ENCODE results near the gene TCTN2. TPM values are rescaled to one million over a fixed set of nuclear protein-coding genes. Genes with fewer than 3 reads are reported as not detected.

Gene TCTN2
- total RNA-seq, 1 donor from 2014 or later: 29.5 TPM

DNA sequence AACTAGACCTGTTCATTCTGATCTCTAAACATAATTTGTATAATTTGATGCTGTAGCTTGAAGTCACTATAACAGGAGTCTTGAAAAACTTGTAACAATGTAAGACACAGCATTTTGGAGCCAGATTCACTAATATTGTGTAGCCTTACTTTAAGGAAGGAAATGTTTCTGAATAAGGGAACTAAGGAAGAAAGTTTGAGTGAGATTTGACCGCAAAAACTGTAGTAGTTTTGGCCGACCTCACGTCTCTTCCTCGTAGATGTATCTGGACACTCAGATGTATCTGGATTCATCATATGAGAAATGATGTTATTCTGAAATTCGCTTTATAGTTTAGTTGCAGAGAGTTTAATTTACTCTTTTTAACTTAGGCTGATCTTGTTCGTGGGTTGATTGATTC lies 77.2 kb downstream of the TCTN2 start:
- no peaks in the 10 kb centered on the region for H3K9me3 Mint-ChIP-seq
- TF ChIP-seq, protein P1, sequence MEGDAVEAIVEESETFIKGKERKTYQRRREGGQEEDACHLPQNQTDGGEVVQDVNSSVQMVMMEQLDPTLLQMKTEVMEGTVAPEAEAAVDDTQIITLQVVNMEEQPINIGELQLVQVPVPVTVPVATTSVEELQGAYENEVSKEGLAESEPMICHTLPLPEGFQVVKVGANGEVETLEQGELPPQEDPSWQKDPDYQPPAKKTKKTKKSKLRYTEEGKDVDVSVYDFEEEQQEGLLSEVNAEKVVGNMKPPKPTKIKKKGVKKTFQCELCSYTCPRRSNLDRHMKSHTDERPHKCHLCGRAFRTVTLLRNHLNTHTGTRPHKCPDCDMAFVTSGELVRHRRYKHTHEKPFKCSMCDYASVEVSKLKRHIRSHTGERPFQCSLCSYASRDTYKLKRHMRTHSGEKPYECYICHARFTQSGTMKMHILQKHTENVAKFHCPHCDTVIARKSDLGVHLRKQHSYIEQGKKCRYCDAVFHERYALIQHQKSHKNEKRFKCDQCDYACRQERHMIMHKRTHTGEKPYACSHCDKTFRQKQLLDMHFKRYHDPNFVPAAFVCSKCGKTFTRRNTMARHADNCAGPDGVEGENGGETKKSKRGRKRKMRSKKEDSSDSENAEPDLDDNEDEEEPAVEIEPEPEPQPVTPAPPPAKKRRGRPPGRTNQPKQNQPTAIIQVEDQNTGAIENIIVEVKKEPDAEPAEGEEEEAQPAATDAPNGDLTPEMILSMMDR (conservative IDR thresholded peaks at IDR 0.05): no peak
- peaks cover 21% of the 10 kb centered on the region for H3K36me3 Mint-ChIP-seq
- no peak overlapping the region for H3K27ac Mint-ChIP-seq
- no peaks in the 10 kb centered on the region for H3K4me1 Mint-ChIP-seq (ENCODE audit: unreplicated experiment)
- no peak for DNase-seq (ENCODE audit: extremely low spot score, unreplicated experiment)
- no peaks in the 10 kb centered on the region for H3K27me3 Mint-ChIP-seq
- H3K4me3 Mint-ChIP-seq: no peak overlapping the region

DNA sequence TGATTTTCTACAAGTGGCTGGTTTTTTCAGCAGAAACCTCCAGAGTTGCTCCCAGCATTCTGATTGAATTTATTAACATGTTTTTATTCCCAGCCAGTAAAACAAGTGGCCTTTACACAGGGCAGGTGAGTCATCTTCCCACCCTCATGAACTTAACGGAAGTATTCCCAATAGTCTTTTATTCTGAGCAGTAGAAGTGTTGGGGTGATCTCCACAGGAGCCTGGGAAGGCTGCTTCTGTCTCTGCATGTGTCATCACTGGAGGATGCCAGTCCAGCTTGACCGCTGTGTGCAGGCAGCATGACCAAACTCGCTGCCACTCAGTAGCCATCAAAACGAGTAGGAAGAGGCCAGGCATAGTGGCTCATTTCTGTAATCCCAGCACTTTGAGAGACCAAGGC lies 77.7 kb downstream of the TCTN2 start:
- Mint-ChIP-seq H3K27ac (no peak overlapping the region), H3K9me3 (no peaks in the 10 kb centered on the region)
- DNase-seq (ENCODE audit: extremely low spot score, unreplicated experiment): peak; percentile 44

DNA sequence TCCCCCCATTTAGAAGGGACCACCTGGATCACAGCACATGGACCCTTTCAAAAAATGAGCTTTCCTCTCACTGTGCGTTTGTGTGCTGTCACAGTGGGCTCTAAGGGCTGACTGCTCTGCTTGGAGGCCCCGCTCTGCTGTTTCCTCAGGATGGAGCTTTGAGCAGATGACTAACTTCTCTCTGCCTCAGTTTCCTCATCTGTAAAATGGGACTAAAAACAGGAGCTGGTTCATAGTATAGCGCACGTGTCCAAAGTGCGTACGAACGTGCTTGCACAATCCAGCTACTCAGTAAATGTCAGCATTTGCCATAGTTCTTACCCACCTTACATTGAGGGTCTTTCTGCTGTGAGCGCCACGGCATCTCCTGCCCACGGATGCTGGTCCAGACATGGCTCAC lies 78.4 kb downstream of the TCTN2 start:
- no peak for DNase-seq (ENCODE audit: extremely low spot score, unreplicated experiment)
- no peaks in the 10 kb centered on the region for H3K27me3 Mint-ChIP-seq
- H3K4me3 Mint-ChIP-seq: no peak overlapping the region
- H3K36me3 Mint-ChIP-seq: peaks cover 22% of the 10 kb centered on the region
- no peaks in the 10 kb centered on the region for H3K4me1 Mint-ChIP-seq (ENCODE audit: unreplicated experiment)
- H3K9me3 Mint-ChIP-seq: no peaks in the 10 kb centered on the region
- TF ChIP-seq, protein P1 (conservative IDR thresholded peaks at IDR 0.05): no peak
- no peak overlapping the region for H3K27ac Mint-ChIP-seq

More for the DNA sequence above, 77.7 kb downstream of the TCTN2 start:
- Mint-ChIP-seq H3K4me1 (ENCODE audit: unreplicated experiment) (no peaks in the 10 kb centered on the region), H3K4me3 (no peak overlapping the region), H3K36me3 (peaks cover 21% of the 10 kb centered on the region), H3K27me3 (no peaks in the 10 kb centered on the region)
- TF ChIP-seq, protein P1 (conservative IDR thresholded peaks at IDR 0.05): no peak

DNA sequence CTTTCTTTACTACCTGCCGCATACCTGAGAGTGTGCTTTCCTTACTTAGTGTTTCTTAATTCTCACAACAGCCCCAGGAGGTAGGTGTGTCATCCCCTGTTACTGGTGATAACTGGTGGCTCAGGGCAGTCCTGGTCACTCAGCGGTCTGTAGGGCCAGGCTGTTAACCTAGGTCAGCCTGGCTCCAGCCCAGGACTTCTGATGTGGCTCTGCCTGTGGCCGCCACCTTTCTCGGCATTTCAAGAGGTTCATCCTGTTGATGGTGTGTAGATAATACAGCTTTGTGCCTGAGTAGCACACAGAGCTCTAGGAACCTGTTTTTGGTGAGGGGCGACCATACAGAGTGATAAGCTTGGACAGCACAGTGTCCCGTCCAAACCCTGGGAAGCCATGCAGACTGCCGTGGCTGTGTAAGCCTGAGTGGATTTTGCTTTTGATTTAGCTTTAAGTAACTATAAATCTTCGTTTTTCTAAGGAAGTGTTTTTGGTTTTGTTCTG lies 79.3 kb downstream of the TCTN2 start:
- H3K27ac Mint-ChIP-seq: no peak overlapping the region
- no peak overlapping the region for H3K4me3 Mint-ChIP-seq
- no peaks in the 10 kb centered on the region for H3K9me3 Mint-ChIP-seq
- no peaks in the 10 kb centered on the region for H3K27me3 Mint-ChIP-seq
- TF ChIP-seq, protein P1 (conservative IDR thresholded peaks at IDR 0.05): no peak
- H3K36me3 Mint-ChIP-seq: peaks cover 22% of the 10 kb centered on the region
- no peak for DNase-seq (ENCODE audit: extremely low spot score, unreplicated experiment)
- no peaks in the 10 kb centered on the region for H3K4me1 Mint-ChIP-seq (ENCODE audit: unreplicated experiment)

DNA sequence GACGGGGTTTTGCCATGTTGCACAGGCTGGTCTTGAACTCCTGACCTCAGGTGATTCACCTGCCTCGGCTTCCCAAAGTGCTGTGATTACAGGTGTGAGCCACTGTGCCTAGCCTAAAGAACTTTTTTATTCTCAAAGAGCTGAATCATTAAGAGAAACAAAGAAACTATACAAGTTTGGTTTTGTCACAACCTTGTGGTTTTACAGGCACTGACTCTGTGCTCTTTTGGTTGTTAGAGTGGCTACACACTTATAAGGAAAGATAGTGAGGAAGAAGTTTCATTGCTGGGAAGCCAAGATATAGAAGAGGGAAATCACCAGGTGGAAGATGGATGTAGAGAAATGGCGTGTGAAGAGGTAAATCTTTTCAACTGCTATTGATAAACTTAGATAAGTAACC lies 81.1 kb downstream of the TCTN2 start:
- no peak overlapping the region for H3K4me3 Mint-ChIP-seq
- TF ChIP-seq, protein P1 (conservative IDR thresholded peaks at IDR 0.05): no peak
- H3K27ac Mint-ChIP-seq: no peak overlapping the region
- H3K9me3 Mint-ChIP-seq: no peaks in the 10 kb centered on the region
- H3K27me3 Mint-ChIP-seq: no peaks in the 10 kb centered on the region
- DNase-seq (ENCODE audit: extremely low spot score, unreplicated experiment): no peak
- H3K36me3 Mint-ChIP-seq: peaks cover 21% of the 10 kb centered on the region
- H3K4me1 Mint-ChIP-seq (ENCODE audit: unreplicated experiment): no peaks in the 10 kb centered on the region

All from type B pancreatic cell (in vitro differentiated cells).